ENCODE results near the gene SSH2.

DNA sequence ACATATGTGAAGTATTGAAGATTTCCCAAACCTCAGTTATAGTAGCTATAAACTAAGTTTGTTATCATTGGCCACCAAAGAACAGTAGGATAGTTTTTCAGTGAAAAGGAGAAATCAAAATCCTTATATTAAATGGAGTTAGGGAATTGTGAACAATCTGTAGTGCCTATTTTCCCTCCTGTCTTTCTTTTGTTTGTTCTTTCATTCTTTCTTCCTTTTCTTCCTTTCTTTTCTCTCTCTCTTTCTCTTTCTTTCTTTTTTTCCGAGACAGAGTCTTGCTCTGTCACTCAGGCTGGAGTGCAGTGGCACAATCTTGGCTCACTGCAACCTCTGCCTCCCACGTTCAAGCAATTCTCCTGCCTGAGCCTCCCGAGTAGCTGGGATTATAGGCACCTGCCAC lies 48.8 kb downstream of the SSH2 start:
- TF ChIP-seq, protein P1, sequence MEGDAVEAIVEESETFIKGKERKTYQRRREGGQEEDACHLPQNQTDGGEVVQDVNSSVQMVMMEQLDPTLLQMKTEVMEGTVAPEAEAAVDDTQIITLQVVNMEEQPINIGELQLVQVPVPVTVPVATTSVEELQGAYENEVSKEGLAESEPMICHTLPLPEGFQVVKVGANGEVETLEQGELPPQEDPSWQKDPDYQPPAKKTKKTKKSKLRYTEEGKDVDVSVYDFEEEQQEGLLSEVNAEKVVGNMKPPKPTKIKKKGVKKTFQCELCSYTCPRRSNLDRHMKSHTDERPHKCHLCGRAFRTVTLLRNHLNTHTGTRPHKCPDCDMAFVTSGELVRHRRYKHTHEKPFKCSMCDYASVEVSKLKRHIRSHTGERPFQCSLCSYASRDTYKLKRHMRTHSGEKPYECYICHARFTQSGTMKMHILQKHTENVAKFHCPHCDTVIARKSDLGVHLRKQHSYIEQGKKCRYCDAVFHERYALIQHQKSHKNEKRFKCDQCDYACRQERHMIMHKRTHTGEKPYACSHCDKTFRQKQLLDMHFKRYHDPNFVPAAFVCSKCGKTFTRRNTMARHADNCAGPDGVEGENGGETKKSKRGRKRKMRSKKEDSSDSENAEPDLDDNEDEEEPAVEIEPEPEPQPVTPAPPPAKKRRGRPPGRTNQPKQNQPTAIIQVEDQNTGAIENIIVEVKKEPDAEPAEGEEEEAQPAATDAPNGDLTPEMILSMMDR (IDR thresholded peaks at IDR 0.05; ENCODE audit: low read depth, low read length) = no peak
- TF ChIP-seq EZH2phosphoT487 (IDR thresholded peaks at IDR 0.05; ENCODE audit: low read depth) = no peak

Data from OCI-LY3 (cell line).